A673 (cell line): ENCODE data around the gene ZNF813. TPM values are rescaled to one million over a fixed set of nuclear protein-coding genes. Genes with fewer than 3 reads are reported as not detected.

Source experiments
- BruUV-seq: library from RNA; stranded (reverse); fragments of 400-500 nt; replicated peaks from 2 replicates; lab custom pipeline; 2021; lab: Mats Ljungman, UMichigan
- CTCF ChIA-PET: fragments of 300-600 bp; sonication (Branson Sonifier 250); formaldehyde crosslinking; loops from one replicate; lab custom pipeline; 2022; ENCODE audit warnings: antibody characterized with exemption; lab: Charles Lee
- POLR2A ChIA-PET: fragments of 300-600 bp; sonication (Branson Sonifier 250); formaldehyde crosslinking; loops from one replicate; lab custom pipeline; 2022; ENCODE audit warnings: antibody characterized with exemption; ENCODE audit not compliant: low non-redundant PET; lab: Charles Lee
- DNase-seq: peaks from one replicate; pipeline ENCODE4 v3.0.0-alpha.2; 2015; ENCODE audit warnings: low spot score
- H3K27ac ChIP-seq: fragments of 200-600 bp; sonication (generic); 2 replicates; pipeline ENCODE4 v1.5.1; 2016; ENCODE audit warnings: mixed run types, low read depth, mild to moderate bottlenecking, mixed read lengths, antibody characterized with exemption, low read length; ENCODE audit not compliant: poor library complexity, severe bottlenecking
- H3K27me3 ChIP-seq: fragments of 200-600 bp; sonication (generic); replicated peaks from 2 replicates; pipeline ENCODE4 v1.6.1; 2017; ENCODE audit warnings: mixed run types, low read depth, mild to moderate bottlenecking, mixed read lengths, antibody characterized with exemption, low read length; ENCODE audit not compliant: insufficient read depth, poor library complexity
- H3K36me3 ChIP-seq: fragments of 200-600 bp; sonication (generic); 2 replicates; pipeline ENCODE4 v1.6.1; 2016; ENCODE audit warnings: mixed run types, mild to moderate bottlenecking, mixed read lengths, antibody characterized with exemption, low read length; ENCODE audit not compliant: insufficient read depth, poor library complexity, severe bottlenecking
- H3K4me1 ChIP-seq: fragments of 200-600 bp; sonication (generic); 2 replicates; pipeline ENCODE4 v1.6.1; 2017; ENCODE audit warnings: mixed run types, mild to moderate bottlenecking, mixed read lengths, antibody characterized with exemption, low read length; ENCODE audit not compliant: insufficient read depth, poor library complexity, severe bottlenecking
- H3K4me3 ChIP-seq: fragments of 200-600 bp; sonication (generic); 2 replicates; pipeline ENCODE4 v1.5.1; 2016; ENCODE audit warnings: low read depth, mixed run types, mild to moderate bottlenecking, mixed read lengths, low read length; ENCODE audit not compliant: poor library complexity, severe bottlenecking
- H3K9me3 ChIP-seq: fragments of 200-600 bp; sonication (generic); 2 replicates; pipeline ENCODE4 v1.6.1; 2016; ENCODE audit warnings: mixed run types, low read depth, mild to moderate bottlenecking, mixed read lengths, antibody characterized with exemption, low read length; ENCODE audit not compliant: poor library complexity, severe bottlenecking
- CTCF ChIP-seq: fragments of 300-800, 200-600 bp; sonication (generic); conservative IDR thresholded peaks from 2 replicates; pipeline ENCODE4 v1.5.1; 2017; ENCODE audit warnings: low read depth, mild to moderate bottlenecking, antibody characterized with exemption, low read length, moderate library complexity, mixed read lengths
- EZH2 ChIP-seq: fragments of 200-600 bp; sonication (generic); IDR thresholded peaks from 2 replicates; pipeline ENCODE4 v1.6.1; 2017; ENCODE audit warnings: borderline replicate concordance, low read depth, mild to moderate bottlenecking, mixed read lengths, antibody characterized with exemption, low read length; ENCODE audit not compliant: poor library complexity, severe bottlenecking
- intact Hi-C: fragments of 100-400 bp; cut with micrococcal nuclease; formaldehyde crosslinking; loops from one replicate; pipeline ENCODE4 v1.10.0; 2022; ENCODE audit not compliant: unreplicated experiment
- total RNA-seq: library from RNA; stranded (reverse); gene quantifications from 2 replicates; pipeline ENCODE4 v1.2.3, GENCODE V29; 2021

Gene ZNF813
- total RNA-seq, 1 experiment from 2014 or later: 5.6 TPM

- Histone ChIP-seq H3K27me3 (no peaks in the 10 kb centered on the region), H3K27ac (no peak overlapping the region), H3K4me1 (no peaks in the 10 kb centered on the region), H3K4me3 (no peak overlapping the region), H3K9me3 (no peaks in the 10 kb centered on the region), H3K36me3 (no peaks in the 10 kb centered on the region)
- ChIA-PET POLR2A (no interaction called here), CTCF (interaction anchor here (0.5 kb wide), 1 partner anchor 37 kb away, joined by 5 read pairs; no protein-coding TSS in a partner anchor)
- DNase-seq: no peak
- intact Hi-C loops: no loop called here
- no TSS peak for BruUV-seq
- no peak for TF ChIP-seq CTCF
- TF ChIP-seq EZH2: no peak
These were observed 63.9 kb downstream of the ZNF813 start for GRCh38 chr19:53531457-53531856.

GRCh38 chr19:53532362-53532761 is 64.8 kb downstream of the ZNF813 start:
- H3K27me3 ChIP-seq: no peaks in the 10 kb centered on the region
- intact Hi-C loops: no loop called here
- no TSS peak for BruUV-seq
- H3K4me1 ChIP-seq: no peaks in the 10 kb centered on the region
- ChIA-PET POLR2A (no interaction called here), CTCF (no interaction called here)
- DNase-seq: no peak
- TF ChIP-seq CTCF (no peak), EZH2 (no peak)
- no peak overlapping the region for H3K4me3 ChIP-seq
- H3K27ac ChIP-seq: no peak overlapping the region
- no peaks in the 10 kb centered on the region for H3K36me3 ChIP-seq
- H3K9me3 ChIP-seq: no peaks in the 10 kb centered on the region

GRCh38 chr19:53536225-53536548 is 68.7 kb downstream of the ZNF813 start:
- ChIA-PET POLR2A (no interaction called here), CTCF (no interaction called here)
- no peak for DNase-seq
- Histone ChIP-seq H3K36me3 (no peaks in the 10 kb centered on the region), H3K27me3 (no peaks in the 10 kb centered on the region), H3K9me3 (no peaks in the 10 kb centered on the region), H3K4me1 (no peaks in the 10 kb centered on the region), H3K4me3 (no peak overlapping the region), H3K27ac (no peak overlapping the region)
- no TSS peak for BruUV-seq
- intact Hi-C loops: no loop called here
- TF ChIP-seq CTCF (no peak), EZH2 (no peak)
